GM18519 (cell line): ENCODE data around the gene RRP15.

Experiments used
- ATAC-seq: cut with Tn5 transposase; IDR thresholded peaks from one replicate; pipeline ENCODE4 v1.9.1; 2021; ENCODE audit warnings: mild to moderate bottlenecking, moderate library complexity; ENCODE audit not compliant: unreplicated experiment, low FRiP score

Gene RRP15

GRCh38 chr1:218284917-218285635 lies at the start of gene RRP15:
Gene RRP15, plus strand, starts transcription at chr1:218285293. Its CDS starts 24 bp downstream, at chr1:218285317.
- peak; percentile 98 for ATAC-seq

DNA sequence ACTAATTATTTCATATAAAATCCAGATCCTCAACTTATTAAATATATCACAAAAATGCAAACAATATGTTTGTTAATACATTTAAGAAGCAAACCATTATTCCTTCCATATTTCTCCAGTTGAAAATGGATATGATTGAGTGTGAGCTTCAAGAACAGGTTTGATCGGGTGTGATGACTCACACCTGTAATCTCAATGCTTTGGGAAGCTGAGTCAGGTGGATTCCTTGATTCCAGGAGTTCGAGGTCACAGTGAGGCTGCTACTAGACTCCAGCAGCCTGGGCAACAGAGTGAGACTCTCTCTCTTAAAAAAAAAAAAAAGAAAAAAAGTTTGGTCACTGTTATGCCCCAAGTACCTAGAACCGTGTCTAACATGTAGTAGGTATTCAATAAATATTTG lies 42.9 kb upstream of the RRP15 start:
- ATAC-seq = no peak

GRCh38 chr1:218247339-218247738 lies 37.8 kb upstream of the RRP15 start:
- ATAC-seq = no peak

- ATAC-seq = no peak
Measured at GRCh38 chr1:218249338-218250140, 35.6 kb upstream of the RRP15 start.

GRCh38 chr1:218250492-218250891 lies 34.6 kb upstream of the RRP15 start:
- ATAC-seq = no peak

- no peak for ATAC-seq
Measured at GRCh38 chr1:218254296-218254946, 30.7 kb upstream of the RRP15 start.

DNA sequence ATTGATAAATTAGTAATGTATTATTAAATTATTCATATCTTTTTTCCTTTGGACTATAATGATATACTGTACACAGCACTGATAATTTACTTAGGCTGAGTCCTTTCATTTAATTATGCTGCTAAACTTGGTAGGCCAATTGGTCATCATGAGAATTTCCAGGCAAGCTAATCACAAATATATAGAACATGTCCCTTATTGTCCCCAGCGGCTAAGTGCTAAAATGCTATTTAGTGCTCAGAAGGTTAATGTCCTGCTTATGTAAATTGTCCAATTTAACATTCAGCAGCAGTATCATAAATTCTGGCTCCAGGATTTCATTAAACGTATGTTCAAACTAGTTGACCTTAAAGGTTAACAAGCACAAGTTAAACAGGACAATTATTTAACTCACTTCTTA lies 30.0 kb upstream of the RRP15 start:
- ATAC-seq = no peak

GRCh38 chr1:218257371-218257770 lies 27.7 kb upstream of the RRP15 start:
- ATAC-seq = no peak

GRCh38 chr1:218257971-218258370 lies 27.1 kb upstream of the RRP15 start:
- ATAC-seq = no peak

DNA sequence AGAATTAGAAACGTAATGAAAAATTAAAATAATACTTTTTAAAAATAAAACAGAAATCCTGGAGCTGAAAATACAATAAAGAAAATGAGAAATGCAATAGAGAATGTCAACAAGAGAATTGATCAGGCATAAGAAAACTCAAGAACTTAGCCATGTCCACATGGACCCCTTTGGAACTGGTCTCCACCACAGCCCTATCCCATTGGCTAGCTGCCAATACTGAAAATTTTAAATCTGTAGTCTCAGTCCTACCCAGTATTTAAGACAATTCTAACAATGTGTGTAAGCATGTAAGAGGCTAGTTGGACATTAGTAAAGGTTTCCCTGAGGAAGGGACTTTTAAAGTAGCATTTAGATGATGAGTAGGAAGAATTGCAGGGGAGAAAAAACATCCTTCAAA lies 25.8 kb upstream of the RRP15 start:
- ATAC-seq = no peak

GRCh38 chr1:218259800-218260199 lies 25.3 kb upstream of the RRP15 start:
- ATAC-seq = peak; percentile 58

- ATAC-seq = no peak
Measured at GRCh38 chr1:218262259-218262658, 22.8 kb upstream of the RRP15 start.

DNA sequence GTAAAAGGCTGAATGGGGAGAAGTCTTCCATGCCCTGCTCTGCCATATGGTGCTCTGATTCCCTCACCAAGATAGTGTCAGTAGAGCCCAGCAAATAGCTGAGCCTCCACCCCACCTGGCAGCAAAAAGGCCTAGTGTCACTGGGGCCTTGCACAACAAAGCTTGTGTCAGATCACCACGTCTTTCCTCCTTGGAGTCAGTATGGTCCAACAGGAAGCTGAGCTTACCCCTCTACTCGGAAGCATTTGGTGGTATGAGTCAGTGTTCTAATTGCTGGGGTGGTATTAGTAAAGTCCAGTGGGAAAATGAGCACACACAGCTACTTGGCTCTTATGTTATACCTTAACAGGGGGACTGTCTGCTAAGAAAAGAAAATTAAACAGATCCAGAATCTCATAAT lies 18.7 kb upstream of the RRP15 start:
- no peak for ATAC-seq

GRCh38 chr1:218272366-218272765 lies 12.7 kb upstream of the RRP15 start:
- ATAC-seq = no peak

GRCh38 chr1:218273762-218274479 lies 11.2 kb upstream of the RRP15 start:
- ATAC-seq = no peak

DNA sequence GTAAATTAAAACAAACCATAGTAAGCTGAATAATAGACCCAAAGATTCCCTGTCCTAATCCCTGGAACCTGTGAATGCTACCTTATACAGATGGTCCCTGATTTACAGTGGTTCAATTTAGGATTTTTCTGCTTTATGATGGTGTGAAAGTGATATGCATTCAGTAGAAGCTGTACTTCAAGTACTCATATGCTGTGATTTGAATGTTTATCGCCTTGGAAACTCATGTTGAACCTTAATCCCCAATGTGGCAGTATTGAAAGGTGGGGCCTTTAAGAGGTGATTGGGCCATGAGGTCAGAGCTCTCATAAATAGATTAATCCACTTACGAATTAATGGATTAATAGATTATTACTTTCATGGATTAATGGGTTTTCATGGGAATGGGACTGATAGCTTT lies 10.6 kb upstream of the RRP15 start:
- no peak for ATAC-seq

DNA sequence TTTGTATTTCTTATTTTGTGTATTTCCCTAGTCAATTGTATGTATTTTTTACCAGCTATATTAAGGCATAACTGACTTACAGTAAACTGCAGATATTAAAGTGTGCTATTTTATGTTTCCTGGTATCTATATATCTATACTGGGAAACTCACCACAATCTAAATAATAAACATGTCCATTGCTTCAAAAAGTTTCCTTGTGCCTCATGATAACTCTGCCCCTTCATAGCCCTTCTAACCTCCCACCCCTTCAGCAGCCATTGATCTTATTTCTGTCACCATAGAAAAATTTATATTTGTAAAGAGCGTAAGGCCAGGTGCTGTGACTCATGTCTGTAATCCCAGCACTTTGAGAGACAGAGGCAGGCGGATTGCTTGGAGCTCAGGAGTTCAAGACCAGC lies 9.3 kb upstream of the RRP15 start:
- no peak for ATAC-seq

GRCh38 chr1:218281285-218281684 lies 3.8 kb upstream of the RRP15 start:
- ATAC-seq = no peak

DNA sequence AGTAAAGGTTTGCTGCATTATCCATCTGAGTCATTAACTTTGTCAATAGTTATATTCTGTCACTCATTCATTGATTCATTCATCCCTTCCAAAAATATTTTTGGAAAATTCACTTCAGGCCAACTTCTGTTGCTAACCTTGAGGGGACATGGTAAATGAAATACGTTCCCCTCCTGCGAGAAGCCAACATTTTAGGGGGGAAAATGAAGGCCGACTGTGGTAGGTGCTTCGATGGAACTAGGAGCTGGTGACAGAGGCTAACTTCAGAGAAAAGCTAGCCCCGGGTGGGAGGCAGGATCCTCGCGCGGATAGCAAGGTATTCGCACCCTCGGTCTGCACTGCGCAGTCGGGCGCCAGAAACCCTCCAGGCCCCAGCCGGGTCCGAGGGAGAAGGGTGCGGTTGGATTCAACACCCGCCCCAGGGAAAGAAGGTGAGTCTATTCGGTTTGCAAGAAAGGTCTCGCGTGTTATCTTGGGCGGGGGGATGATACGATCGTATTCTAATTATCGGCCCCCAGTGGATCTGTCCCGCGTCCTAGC lies 646 bp upstream of the RRP15 start:
- peak; percentile 17 for ATAC-seq

DNA sequence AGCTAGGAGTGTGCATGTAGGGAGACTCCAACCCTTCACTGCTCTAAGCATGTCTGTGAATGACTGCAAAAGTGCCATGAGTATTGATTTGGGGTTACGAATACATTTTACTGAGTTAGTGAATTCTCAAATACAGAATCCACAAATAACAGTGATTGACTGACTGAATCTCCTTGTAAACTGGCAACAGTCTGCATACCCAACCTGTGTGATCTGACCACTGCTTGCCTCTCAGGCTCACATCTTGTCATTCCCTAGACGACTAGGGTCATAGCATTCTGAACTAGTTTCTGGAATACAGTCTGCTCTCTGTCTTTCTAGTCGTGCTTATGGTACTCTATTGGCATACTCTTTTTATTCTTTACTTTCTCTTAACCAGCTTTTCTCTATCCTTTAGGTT lies 7.4 kb downstream of the RRP15 start:
- no peak for ATAC-seq

DNA sequence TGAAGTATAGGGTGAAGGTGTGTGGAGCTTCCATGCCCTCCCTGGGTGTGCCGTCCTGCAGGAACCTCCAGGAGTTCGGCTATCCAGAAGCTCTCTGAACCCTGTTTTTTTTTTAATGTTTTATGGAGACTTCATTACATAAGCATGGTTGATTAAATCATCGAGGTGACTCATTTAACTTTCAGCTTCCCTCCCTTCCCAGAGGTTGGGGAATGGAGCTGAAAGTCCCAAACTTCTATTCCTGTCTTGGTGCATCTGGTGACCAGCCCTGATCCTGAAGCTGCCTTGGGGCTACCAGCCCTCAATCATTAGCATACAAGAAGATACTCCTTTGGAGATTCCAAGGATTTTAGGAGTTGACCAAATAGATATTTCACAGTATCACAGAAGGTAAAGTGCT lies 9.5 kb downstream of the RRP15 start:
- no peak for ATAC-seq
